ENCODE measurements around the gene TNKS1BP1.

TNKS1BP1 gene

DNA sequence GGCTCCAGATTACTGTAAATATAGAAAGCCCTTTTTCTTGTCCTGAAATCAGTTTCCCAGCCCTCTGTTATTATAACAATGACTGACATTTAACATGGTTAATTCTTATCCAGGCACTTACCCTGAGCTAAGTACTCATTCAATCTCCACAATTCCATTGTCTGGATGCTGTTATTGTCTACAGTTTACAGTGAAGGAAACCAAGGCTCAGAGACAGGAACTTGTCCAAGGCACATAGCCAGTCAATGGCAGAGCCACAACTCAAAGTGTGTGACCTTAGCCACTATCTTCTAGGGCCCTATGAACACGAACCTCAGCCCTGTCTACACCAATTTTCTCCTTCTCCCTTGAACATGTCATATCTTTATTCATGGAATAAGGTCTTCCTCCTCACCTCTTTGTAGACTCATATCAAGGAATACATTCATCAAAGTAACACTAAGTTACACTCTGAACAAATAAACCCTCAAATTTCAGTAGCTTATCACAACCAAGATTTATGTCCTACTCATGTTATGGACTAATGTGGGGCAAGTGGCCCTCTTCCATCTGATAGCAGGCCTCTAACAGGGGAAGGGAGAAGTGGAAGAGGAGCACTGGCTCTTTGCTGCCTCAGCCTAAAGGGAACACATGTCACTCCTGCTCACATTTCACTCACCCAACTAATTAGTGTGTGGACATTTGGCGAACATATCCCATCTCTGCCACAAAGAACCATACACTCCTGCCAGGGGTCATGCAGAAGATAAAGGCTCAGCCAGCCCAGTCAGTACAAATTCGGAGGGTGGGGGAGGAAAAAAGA, 48.4 kb downstream of the TNKS1BP1 start:
- Histone ChIP-seq H4K20me1 (ENCODE audit: insufficient read depth) (no peaks in the 10 kb centered on the region), H3K27me3 (ENCODE audit: insufficient read depth, low read depth) (no peaks in the 10 kb centered on the region), H3K4me2 (no peak overlapping the region), H3K27ac (no peak overlapping the region), H3K79me2 (ENCODE audit: insufficient read depth, low read depth) (no peaks in the 10 kb centered on the region), H2AFZ (ENCODE audit: low read depth) (no peak overlapping the region), H3K4me3 (IDR thresholded peaks at IDR 0.05; ENCODE audit: insufficient read depth, low read depth, low read length) (no peak overlapping the region), H3K4me1 (ENCODE audit: low read depth, poor library complexity, severe bottlenecking) (no peaks in the 10 kb centered on the region), H3K9ac (no peak overlapping the region), H3K36me3 (ENCODE audit: insufficient read depth) (no peaks in the 10 kb centered on the region)
- TF ChIP-seq, protein P1, sequence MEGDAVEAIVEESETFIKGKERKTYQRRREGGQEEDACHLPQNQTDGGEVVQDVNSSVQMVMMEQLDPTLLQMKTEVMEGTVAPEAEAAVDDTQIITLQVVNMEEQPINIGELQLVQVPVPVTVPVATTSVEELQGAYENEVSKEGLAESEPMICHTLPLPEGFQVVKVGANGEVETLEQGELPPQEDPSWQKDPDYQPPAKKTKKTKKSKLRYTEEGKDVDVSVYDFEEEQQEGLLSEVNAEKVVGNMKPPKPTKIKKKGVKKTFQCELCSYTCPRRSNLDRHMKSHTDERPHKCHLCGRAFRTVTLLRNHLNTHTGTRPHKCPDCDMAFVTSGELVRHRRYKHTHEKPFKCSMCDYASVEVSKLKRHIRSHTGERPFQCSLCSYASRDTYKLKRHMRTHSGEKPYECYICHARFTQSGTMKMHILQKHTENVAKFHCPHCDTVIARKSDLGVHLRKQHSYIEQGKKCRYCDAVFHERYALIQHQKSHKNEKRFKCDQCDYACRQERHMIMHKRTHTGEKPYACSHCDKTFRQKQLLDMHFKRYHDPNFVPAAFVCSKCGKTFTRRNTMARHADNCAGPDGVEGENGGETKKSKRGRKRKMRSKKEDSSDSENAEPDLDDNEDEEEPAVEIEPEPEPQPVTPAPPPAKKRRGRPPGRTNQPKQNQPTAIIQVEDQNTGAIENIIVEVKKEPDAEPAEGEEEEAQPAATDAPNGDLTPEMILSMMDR (conservative IDR thresholded peaks at IDR 0.05; ENCODE audit: low read depth, low read length) = no peak

DNA sequence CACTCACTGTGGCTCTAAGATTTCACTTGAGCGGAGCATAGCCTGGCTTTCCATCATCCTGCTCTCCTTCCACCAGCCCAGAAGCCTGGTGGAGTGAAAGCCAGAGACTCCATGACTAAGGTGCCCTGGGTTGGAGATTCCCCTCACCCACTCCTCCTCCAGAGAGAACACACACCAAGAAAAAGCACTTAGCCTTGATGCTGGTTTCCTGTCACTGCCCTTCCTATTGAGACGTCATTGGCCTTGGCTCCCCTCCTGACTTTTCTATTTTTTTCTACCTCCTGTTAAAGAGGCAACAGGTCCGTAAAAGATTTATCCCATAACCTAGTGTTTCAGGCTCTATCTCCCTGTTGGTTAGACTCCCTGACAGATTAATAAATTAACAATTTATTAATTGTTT, 49.2 kb downstream of the TNKS1BP1 start:
- H3K79me2 ChIP-seq (ENCODE audit: insufficient read depth, low read depth) = no peaks in the 10 kb centered on the region
- H3K4me1 ChIP-seq (ENCODE audit: low read depth, poor library complexity, severe bottlenecking) = no peaks in the 10 kb centered on the region
- H3K36me3 ChIP-seq (ENCODE audit: insufficient read depth) = no peaks in the 10 kb centered on the region
- H3K9ac ChIP-seq = no peak overlapping the region
- no peak overlapping the region for H3K4me3 ChIP-seq (IDR thresholded peaks at IDR 0.05; ENCODE audit: insufficient read depth, low read depth, low read length)
- no peak overlapping the region for H3K4me2 ChIP-seq
- no peak overlapping the region for H2AFZ ChIP-seq (ENCODE audit: low read depth)
- no peaks in the 10 kb centered on the region for H4K20me1 ChIP-seq (ENCODE audit: insufficient read depth)
- H3K27me3 ChIP-seq (ENCODE audit: insufficient read depth, low read depth) = no peaks in the 10 kb centered on the region
- TF ChIP-seq, protein P1 (conservative IDR thresholded peaks at IDR 0.05; ENCODE audit: low read depth, low read length) = no peak
- no peak overlapping the region for H3K27ac ChIP-seq

DNA sequence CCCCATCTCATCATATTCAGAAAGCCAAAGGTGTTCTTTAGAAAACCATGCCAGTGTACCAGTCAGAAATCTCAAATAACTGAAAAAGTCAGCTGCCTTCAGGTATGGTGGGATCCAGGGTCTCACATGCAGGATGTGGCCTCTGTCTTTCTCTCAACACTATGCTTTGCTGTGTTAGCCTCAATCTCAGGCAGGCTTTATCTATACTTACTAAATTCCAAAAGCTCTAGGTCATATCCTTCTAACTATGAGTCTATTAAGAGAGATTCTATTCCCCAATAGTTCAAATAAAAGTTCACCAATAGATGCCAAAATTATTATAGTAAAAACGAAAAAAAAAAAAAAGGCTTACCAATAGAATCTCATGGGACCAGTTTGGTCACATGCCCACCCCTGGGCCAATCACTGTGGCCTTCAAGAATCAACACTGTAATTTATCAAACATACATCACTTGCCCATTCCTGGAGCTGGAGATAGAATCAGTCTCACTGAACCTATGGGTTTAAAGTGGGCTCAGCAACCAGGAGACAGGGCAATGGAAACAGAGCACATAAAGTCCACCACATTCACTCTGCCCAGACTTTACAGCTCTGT, 49.8 kb downstream of the TNKS1BP1 start:
- Histone ChIP-seq H3K79me2 (ENCODE audit: insufficient read depth, low read depth) (no peaks in the 10 kb centered on the region), H2AFZ (ENCODE audit: low read depth) (no peak overlapping the region), H3K4me3 (IDR thresholded peaks at IDR 0.05; ENCODE audit: insufficient read depth, low read depth, low read length) (no peak overlapping the region), H3K9ac (no peak overlapping the region), H3K27ac (no peak overlapping the region), H4K20me1 (ENCODE audit: insufficient read depth) (no peaks in the 10 kb centered on the region), H3K4me1 (ENCODE audit: low read depth, poor library complexity, severe bottlenecking) (no peaks in the 10 kb centered on the region), H3K27me3 (ENCODE audit: insufficient read depth, low read depth) (no peaks in the 10 kb centered on the region), H3K36me3 (ENCODE audit: insufficient read depth) (no peaks in the 10 kb centered on the region), H3K4me2 (no peak overlapping the region)
- TF ChIP-seq, protein P1 (conservative IDR thresholded peaks at IDR 0.05; ENCODE audit: low read depth, low read length) = no peak

- Histone ChIP-seq H4K20me1 (ENCODE audit: insufficient read depth) (no peaks in the 10 kb centered on the region), H3K4me2 (no peak overlapping the region), H2AFZ (ENCODE audit: low read depth) (no peak overlapping the region), H3K27me3 (ENCODE audit: insufficient read depth, low read depth) (no peaks in the 10 kb centered on the region), H3K27ac (no peak overlapping the region), H3K4me3 (IDR thresholded peaks at IDR 0.05; ENCODE audit: insufficient read depth, low read depth, low read length) (no peak overlapping the region), H3K36me3 (ENCODE audit: insufficient read depth) (no peaks in the 10 kb centered on the region), H3K4me1 (ENCODE audit: low read depth, poor library complexity, severe bottlenecking) (no peaks in the 10 kb centered on the region), H3K79me2 (ENCODE audit: insufficient read depth, low read depth) (no peaks in the 10 kb centered on the region), H3K9ac (no peak overlapping the region)
- TF ChIP-seq, protein P1 (conservative IDR thresholded peaks at IDR 0.05; ENCODE audit: low read depth, low read length) = no peak
These were observed 51.2 kb downstream of the TNKS1BP1 start for GRCh38 chr11:57273448-57274058.
